NCI-H146 treated with DMSO at 0.1 percent for 48 hours (cell line): ENCODE measurements around the gene ARNT2.

Experiments
- DNase-seq: peaks from one replicate; lab custom pipeline; 2025; ENCODE audit not compliant: unreplicated experiment; lab: John Stamatoyannopoulos, UW

Gene ARNT2

DNA sequence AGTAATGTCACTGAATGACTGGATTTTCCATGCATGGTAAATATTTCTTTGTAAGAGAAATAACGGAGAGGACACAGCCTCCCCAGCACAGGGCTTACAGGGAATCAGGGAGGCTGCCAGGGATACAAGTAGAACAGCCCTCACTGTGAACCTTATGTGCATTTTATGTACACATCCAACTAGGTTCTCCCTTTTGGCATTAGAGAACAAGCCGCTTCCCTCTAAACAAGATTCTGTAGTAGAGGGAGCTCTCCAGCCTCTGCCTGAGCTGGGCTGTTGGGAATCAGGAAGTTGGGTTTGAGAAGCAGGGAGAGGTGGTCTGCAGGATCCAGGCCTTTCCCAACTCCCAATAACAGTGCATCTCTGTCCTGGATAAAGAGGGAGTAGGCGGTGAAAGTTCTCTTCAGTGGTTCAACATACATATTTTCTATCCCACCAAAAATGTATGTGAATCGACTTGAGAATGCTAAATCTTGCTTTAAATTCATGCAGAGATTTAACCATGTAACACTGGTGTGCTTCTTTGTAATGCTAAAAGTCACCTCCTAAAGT, 83.7 kb downstream of the ARNT2 start:
- no peak for DNase-seq

DNA sequence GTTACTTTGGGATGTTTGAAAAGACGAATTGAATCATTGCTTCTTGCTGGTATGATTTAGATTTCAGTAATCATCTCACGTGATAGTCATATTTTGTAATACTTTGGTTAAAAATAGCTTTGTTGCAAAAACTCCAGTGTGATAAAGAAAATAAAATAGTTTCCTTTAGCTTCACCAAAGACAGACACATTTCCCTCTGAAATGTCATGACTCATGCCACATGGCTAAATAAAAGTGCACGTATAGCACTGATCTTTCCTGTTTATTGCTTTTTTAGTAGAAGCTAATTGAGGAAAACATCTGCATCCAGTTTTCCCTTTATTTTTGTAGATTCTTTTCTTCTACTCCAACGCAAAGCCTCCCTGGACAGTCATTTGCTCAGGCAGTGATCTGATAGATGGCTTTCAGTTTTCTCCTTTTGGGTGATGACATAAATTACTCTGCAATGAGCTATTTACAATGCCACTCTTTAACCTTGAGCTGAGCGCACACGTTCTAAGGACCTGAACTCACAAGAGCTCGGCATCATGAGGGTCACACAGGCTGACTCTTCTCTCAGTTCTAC, 84.9 kb downstream of the ARNT2 start:
- DNase-seq, result no peak

DNA sequence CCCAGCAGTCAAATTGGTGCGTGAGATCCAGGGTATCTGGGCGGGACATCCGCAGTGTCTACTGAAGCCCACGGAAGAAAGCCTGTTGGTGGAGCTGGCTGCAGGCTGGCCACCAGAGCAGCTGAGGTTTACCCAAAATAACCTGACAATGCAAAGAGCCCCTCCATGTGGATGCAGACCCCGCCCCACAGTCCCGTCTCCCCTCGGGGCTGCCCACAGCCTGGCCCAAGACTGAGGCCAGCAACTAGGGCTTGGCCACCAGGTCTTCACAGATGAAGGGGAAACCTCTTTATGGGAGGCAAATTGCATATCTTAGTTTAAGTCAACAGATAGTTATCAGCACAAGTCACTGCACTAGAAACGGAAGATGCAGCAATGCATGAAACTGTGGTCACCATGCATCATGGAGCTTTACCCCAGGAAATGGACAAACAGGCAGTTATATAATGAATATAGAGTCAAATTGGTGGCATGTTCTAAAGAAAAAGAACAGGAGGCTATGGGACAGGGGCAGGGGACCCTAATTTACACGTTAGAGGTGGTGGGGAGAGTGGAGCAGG, 86.3 kb downstream of the ARNT2 start:
- DNase-seq, result no peak

DNA sequence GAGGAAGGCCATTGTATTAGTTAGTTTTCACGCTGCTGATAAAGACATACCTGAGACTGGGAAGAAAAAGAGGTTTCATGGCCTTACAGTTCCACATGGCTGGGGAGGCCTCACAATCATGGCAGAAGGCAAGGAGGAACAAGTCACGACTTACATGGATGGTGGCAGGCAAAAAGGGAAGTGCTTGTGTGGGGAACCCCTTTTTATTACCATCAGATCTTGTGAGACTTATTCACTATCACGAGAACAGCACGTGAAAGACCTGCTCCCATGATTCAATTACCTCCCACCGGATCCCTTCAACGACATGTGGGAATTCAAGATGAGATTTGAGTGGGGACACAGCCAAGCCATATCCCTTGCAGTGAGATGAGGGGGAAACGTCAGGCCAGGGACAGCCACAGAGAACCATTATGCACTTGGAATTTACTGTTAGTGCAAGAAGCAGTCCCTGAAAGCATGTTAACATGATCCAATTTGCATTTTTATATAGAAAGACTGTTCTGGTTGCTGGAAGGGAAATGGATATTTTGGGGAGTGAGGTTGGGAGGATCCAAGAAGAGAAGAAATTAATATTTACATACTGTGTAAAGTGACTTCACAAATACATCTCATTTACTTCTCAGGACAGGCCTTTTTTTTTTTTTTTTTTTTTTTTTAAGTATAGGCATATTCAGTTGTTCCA, 87.1 kb downstream of the ARNT2 start:
- no peak for DNase-seq

DNA sequence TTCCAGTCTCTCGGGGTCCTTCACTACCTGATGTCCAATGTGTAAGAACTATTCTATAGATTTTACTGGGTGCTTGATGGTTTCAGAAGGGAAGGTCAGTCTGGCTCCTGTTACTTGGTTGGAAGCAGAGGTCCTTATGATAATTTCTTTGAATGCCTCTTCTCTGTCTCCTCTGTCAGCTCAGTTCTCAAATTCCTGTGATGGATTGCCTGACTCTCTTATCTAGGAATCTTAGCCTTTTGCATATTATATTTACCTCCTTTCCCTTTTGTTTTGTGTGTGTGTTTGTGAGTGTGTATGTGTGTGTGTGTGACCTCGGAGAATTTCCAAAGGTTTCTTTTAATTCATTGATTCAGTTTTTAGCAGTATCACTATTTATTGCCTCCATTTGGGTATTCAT, 88.2 kb downstream of the ARNT2 start:
- DNase-seq, result no peak

DNA sequence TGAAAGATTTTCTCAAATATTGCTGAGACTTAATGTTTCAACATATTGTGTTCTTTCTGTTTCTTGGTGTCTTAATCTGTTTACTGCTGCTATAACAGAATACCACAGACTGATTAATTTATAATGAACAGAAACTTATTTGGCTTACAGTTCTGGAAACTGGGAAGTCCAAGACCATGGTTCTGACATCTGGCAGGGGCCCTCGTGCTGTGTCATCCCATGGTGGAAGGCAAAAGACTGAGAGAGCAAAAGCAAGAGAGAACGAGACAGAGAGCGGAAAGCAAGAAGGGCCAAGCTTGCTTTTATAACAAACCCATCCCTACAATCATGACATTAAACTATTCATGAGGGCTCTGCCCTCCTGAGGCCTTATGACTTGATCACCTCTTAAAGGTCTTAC, 88.7 kb downstream of the ARNT2 start:
- DNase-seq, result no peak

DNA sequence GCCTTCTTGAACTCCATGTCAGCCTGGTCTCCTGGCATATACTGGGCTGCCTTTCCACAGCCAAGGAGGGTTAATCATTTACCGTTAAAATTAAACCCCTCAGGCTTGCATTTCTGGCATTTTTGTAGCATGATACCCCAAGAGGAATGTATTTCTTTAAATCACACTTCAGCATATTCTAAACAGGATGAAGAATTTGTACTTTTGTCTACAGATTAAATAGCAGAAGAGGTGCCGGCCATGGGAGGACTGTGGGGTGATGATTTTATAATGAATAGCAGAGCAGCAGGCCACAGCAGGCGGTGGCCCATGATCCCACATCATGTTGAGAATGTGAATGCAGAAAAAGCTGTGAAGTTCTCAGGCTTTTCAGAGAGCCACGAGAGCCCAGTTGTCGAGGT, 90.2 kb downstream of the ARNT2 start:
- DNase-seq, result no peak

DNA sequence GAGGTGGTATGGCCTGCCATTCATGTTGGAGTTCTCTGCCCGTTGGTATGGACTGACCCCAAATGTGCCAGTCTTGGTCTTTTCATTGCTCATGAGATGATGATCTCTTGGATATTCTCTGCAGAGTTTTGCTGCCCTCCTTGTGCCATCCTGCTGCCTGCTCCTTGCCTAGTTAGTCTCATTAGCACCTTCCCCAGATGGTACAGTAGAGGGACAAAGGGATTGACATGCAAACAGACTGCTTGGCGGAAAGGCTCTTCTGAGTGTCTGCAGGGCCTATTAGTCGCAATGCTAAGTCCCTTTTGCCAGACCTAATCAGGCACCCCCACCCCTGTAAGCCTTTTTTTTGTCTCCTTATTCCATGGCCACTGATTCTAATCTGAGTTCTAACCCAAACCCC, 90.6 kb downstream of the ARNT2 start:
- no peak for DNase-seq

DNA sequence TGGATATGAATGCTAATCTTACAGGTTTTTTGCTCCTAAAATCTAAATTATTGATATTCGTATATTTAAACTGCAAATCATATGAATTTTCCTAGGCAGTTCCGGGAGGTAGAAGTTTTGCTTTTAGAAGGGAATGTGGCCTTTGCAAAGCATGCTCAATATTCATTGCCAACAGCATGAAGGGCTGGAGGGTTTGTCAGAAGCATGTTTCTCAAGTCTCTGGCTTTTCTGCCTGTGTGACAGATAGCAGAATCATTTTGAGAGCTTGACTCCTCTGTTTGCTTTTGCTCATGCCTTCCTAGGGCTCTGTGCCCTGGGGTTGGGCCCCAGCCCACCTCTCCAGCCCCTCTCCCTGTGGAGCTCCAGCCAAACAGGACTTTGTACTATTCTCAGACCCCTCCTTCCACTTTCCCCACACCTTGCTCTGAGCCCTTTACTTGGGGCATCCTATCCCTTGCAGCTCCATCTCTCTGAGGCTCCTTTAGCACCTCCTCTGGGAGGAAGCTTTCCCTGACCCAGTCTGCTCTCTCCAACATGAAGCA, 91.3 kb downstream of the ARNT2 start:
- DNase-seq, result no peak

DNA sequence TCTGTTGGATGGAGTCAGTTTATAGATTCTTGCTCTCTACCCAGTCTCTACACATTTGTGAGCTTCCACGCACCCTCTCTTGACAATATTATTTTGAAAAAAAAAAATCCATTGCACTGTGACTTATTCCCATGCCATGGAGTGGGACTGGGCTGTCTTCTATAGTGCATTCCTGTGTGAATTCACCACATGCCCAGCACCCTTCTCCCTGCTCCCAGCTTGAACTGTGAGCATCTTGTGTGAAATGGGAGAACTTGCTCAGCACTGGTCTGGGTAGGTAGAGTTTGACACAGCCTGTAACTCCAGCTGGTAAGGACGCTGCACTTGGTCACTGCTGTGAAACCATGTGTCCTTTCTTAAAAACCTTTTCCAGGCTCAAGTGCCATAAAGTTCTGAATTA, 91.9 kb downstream of the ARNT2 start:
- no peak for DNase-seq

DNA sequence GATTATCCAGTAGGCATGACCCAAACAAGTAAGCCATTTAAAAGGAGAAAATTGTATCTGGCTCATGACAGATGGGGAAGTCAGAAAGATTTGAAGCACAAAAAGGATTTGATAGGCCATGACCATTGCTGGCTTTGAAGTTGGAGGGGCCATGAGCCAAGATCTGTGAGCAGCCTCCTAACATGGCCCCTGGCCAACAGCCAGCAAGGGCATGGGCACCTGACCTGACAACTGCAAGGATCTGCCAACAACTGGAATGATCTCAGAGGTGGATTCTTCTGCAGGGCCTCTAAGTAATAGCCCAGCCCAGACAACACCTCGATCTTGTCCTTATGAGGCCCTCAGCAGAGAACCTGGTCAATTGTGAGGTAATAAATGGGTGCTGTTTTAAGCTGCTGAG, 93.0 kb downstream of the ARNT2 start:
- DNase-seq, result no peak

DNA sequence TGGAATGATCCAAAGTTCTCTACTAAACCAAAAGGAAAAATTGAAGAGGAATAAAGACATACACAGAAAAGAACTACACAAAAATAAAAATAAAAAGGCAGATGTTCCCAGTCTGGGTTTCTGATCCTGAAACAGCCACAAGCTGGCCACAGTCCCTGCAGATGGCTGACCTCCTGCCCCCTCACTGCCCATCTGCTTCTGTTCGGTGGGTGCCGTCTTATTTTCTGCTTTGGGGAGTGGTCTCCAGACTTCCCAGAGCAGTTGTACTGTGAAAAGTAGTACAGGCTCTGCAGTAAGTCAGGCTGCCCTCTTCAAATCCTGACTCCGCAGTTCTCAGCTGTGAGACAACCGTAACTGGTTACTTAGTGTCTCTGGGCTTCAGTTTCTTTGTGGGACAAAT, 94.5 kb downstream of the ARNT2 start:
- no peak for DNase-seq

DNA sequence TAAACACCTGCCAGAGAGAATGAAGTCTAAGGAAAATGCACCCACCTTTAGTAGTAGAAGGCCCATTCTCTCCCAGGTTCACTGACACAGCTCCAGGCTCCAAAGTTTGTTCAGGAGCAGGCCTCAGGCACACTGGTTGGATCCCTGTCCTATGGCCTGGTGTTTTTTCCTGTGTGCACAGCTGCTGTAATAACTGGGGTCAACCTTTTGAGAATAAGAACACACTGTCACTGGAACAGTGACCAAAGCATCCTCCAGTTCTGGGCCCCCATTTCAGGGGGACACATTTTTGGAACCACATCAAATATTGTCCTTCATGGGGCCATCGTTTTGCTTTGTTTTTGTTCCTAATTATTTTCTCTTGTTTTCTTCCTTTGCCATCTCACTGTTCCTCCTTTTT, 95.8 kb downstream of the ARNT2 start:
- DNase-seq, result peak; percentile 16

DNA sequence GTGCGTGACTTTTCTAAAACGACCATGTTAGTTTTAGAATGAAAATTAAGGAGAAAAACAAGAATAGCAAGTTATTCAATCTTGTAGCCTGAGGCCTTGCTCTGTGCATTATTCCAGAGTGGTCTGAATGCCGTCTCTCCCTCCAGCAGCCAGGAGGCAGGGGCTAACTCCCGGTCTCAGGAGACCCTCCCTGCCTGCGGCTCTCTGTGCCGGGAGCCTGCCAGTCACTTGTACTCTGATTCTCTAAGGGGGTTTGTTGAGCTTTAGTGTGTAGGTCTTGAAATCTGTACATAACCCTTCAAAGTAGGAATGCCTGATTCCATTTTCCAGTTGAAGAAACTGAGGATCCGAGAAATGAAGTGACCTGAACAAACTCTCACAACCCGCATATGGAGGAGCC, 97.3 kb downstream of the ARNT2 start:
- no peak for DNase-seq

DNA sequence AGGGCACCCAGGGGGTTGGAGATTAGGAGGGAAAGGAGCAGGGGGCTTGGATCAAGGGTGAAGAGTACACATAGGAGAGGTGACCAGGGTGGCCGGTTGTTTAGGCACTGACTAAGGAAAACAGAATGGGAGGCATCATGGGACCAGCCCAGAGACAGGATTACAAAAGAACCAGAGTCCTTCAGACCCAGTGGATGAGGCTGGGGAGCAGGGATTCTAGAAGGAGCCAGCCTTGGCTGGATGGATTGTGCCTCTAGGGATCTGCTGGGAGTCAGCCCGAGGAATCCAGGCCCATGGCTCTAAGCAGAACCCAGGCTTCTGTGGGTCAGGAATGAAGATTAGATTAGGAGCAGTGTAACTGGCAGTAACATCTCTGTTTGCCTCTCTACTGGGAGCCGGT, 98.6 kb downstream of the ARNT2 start:
- no peak for DNase-seq

DNA sequence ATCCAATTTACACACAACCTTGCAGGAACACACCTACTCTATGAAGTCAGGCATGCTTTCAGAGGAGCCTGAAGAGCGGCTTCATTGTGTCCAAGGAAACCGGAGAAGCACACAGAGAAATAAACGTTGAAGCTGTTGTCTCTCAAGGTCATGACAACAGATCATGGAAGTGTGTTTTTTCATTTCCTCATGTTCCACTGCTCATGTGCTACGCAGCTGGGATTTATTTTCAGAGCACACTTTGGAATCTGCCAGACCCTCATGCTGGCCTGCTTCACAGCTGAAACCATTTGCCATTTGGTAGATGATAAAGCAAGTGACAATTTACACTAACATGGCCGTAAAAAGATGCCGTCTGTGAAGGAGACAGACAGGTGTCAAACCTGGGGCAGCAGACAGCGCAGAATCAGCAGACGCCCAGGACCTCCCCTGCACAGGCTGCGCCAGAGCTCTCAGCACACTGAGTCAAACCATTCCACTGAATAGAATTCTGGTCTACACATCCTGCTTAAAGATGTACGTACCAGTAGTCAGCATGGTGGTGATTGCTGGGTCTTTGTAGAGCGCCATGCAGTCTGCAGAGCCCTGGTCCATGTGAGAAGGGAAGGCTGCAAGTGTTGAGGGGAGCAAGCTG, 99.3 kb downstream of the ARNT2 start:
- DNase-seq, result no peak

DNA sequence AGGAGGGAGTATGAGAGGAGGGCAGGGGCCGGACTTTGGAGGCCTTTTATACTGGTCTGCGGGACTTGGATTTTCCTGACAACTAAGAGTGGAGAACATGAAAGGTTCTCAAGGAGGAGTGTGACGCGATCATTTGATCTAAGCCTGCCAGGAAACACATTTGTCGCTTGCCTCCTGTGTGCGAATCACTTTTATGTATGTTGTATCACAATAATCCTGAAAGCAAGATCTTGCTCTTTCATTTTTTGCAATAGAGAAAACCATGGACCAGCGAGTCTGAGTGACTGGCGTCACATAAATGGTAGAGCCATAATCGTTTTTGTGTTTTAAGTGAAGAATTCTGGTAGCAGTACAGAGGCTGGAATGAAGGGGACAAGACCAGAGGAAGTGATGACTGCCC, 100.7 kb downstream of the ARNT2 start:
- DNase-seq, result no peak

DNA sequence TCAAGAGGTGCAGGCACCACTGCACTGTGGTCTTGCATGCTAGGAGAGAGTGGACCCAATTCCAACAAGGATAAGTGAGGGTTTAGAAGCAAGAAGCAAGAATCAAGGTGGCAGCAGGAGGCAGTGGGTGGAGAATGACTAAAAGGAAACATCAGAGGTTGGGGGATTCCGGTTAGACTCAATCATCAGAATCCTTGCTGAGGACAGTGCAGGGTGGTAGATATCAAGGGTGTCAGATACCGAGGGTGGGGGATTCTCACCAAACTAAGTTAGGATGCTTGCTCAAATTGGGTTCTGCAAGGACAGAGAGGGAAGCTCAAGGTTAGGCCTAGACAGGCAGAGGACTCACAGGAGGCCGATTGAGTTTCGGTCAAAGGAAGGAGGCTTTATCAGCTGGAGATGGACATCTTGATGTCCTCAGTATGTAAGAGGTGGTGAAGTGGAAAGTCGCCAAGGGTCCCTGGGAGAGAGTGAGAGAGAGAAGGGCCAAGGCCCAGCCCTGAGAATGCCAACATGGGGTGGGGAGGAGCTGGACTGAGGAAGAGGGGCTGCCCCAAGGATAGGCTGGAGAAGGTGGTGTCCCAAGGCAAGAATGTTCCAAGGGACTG, 102.2 kb downstream of the ARNT2 start:
- DNase-seq, result no peak

DNA sequence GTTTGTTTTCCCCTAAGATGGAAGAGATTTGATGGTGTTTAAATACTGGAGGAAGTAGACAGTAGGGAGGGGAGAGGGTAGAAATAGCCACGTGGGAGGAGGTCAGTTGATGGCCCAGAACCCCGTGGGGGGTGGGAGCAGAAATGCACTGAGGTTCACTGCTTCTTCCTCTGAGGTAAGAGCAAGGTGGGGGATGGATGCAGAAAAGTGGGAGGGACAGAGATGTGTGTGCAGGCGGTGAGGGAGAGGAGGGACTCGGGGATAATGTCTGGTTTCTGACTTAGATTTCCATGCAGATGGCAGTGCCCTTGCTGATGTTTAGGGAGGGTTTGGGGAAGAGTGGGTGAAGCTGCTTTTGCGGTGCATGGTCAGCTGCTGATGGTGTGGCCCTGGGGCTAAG, 102.9 kb downstream of the ARNT2 start:
- no peak for DNase-seq

DNA sequence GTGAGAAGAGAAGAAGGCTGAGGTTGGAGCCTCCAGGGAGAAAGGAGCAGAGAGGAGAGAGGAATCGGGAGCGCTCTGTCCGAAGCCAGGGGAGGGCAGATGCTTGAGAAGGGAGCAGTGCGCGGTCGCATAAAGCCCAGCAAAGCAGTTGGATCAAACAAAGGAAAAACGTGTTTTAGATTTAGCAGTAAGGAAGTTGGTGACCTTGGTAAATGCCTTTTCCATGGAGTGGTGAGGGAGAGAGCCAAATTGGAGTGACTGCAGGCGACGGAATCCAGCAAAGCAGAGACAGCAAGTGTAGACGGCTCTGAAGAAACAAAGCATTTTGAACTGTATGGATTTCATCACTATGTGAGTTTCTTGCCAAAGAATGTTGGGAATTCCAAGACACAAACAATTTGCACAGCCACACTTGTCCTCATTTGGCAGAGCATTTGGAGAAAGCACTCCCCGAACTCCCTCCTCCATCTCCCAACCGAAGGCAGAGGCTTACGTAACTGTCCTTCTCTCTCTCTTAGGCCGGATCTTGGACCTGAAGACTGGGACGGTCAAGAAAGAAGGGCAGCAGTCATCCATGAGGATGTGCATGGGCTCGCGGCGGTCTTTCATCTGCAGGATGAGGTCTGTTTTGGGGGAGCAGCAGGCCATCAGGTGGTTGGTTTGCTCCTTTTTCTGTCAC, 103.6 kb downstream of the ARNT2 start:
- DNase-seq, result no peak

DNA sequence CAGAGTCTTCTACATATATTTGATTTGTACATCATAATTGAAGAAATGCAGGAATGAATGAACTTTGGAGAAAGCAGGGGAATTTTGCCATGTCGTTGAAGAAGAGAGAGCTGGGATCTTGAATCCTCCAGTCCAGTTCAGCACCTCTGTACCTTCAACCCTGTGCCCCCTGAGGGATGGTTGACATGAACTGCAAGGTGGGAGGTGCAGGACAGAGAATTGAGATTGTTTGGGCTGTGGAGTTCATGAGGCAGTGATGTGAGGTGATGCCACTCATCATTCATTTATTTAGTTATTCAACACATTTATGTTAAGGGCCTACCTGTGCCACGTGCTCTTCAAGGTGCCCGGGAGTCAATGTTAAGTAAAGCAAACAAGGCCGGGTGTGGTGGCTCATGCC, 104.6 kb downstream of the ARNT2 start:
- no peak for DNase-seq
